OCI-LY7 (cell line): ENCODE results near the gene LRIF1.

Experiments used
- EZH2phosphoT487 ChIP-seq: fragments of 200-600 bp; sonication (generic); IDR thresholded peaks from 2 replicates; pipeline ENCODE4 v1.6.1; 2018; ENCODE audit warnings: low read depth, borderline replicate concordance, mild to moderate bottlenecking, mixed run types, antibody characterized with exemption, low read length, moderate library complexity, mixed read lengths
- TF ChIP-seq, protein P1 (sequence below): fragments of 200-600 bp; sonication (generic); conservative IDR thresholded peaks from 2 replicates; pipeline ENCODE4 v1.5.1; 2014; ENCODE audit warnings: mild to moderate bottlenecking, antibody characterized with exemption, low read length, moderate library complexity, mixed read lengths

- TF ChIP-seq, protein P1, sequence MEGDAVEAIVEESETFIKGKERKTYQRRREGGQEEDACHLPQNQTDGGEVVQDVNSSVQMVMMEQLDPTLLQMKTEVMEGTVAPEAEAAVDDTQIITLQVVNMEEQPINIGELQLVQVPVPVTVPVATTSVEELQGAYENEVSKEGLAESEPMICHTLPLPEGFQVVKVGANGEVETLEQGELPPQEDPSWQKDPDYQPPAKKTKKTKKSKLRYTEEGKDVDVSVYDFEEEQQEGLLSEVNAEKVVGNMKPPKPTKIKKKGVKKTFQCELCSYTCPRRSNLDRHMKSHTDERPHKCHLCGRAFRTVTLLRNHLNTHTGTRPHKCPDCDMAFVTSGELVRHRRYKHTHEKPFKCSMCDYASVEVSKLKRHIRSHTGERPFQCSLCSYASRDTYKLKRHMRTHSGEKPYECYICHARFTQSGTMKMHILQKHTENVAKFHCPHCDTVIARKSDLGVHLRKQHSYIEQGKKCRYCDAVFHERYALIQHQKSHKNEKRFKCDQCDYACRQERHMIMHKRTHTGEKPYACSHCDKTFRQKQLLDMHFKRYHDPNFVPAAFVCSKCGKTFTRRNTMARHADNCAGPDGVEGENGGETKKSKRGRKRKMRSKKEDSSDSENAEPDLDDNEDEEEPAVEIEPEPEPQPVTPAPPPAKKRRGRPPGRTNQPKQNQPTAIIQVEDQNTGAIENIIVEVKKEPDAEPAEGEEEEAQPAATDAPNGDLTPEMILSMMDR, result no peak
- TF ChIP-seq EZH2phosphoT487, result no peak
Observed at GRCh38 chr1:110912784-110913183, 50.9 kb downstream of the LRIF1 start.
